GM12873 (cell line): ENCODE results near the gene STX2.

Experiments used
- TF ChIP-seq, protein P1 (sequence below): IDR thresholded peaks from 2 replicates; pipeline ENCODE4 v1.5.1; 2012; ENCODE audit warnings: low read depth, mild to moderate bottlenecking, moderate library complexity, low read length, control low read depth; ENCODE audit not compliant: insufficient read depth; ENCODE audit errors: missing control alignments

STX2 gene

DNA sequence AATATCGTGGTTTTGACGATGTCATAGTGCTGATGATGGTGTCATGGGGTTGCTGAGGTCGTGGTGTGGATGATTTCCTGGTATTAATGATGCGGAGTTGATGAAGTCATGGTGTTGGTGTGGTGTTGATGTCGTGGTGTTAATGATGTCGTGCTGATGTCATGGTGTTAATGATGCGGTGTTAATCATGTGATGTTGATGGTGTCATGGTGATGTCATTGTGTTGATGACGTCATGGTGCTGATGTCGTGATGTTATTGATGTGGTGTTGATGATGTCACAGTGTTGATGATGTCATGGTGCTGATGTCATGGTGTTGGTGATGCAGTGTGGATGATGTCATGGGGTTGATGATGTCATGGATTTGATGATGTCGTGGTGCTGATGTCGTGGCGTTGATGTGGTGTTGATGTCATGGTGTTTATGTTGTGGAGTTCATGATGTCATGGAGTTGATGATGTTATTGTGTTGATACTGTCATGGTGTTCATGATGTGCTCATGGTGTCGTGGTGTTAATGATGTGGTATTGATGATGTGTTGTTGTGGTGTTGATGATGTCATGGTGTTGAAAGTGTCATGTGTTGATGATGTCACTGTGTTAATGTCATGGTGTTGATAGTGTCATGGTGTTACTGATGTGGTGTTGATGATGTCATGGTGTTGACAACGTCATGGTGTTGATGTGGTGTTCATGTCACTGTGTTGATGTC, 74.4 kb downstream of the STX2 start:
- TF ChIP-seq, protein P1, sequence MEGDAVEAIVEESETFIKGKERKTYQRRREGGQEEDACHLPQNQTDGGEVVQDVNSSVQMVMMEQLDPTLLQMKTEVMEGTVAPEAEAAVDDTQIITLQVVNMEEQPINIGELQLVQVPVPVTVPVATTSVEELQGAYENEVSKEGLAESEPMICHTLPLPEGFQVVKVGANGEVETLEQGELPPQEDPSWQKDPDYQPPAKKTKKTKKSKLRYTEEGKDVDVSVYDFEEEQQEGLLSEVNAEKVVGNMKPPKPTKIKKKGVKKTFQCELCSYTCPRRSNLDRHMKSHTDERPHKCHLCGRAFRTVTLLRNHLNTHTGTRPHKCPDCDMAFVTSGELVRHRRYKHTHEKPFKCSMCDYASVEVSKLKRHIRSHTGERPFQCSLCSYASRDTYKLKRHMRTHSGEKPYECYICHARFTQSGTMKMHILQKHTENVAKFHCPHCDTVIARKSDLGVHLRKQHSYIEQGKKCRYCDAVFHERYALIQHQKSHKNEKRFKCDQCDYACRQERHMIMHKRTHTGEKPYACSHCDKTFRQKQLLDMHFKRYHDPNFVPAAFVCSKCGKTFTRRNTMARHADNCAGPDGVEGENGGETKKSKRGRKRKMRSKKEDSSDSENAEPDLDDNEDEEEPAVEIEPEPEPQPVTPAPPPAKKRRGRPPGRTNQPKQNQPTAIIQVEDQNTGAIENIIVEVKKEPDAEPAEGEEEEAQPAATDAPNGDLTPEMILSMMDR = no peak

DNA sequence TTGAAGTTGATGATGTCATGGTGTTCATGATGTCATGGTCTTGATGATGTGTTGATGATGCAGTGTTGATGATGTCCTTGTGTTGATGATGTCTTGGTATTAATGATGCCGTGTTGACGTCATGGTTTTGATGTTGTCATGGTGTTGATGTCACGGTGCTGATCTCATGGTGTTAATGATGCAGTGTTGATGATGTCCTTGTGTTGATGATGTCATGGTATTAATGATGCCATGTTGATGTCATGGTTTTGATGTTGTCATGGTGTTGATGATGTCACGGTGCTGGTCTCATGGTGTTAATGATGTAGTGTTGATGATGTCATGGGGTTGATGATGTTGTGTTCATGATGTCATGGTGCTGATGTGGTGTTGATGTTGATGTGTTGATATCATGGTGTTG, 75.0 kb downstream of the STX2 start:
- TF ChIP-seq, protein P1 = no peak

GRCh38 chr12:130762319-130762675, 76.8 kb downstream of the STX2 start:
- TF ChIP-seq, protein P1 = no peak

- TF ChIP-seq, protein P1 = peak; percentile 75
Observed at GRCh38 chr12:130761537-130762318, 77.3 kb downstream of the STX2 start.

- TF ChIP-seq, protein P1 = no peak
Observed at GRCh38 chr12:130754234-130754901, 84.7 kb downstream of the STX2 start.

GRCh38 chr12:130752692-130753230, 86.3 kb downstream of the STX2 start:
- TF ChIP-seq, protein P1 = no peak

DNA sequence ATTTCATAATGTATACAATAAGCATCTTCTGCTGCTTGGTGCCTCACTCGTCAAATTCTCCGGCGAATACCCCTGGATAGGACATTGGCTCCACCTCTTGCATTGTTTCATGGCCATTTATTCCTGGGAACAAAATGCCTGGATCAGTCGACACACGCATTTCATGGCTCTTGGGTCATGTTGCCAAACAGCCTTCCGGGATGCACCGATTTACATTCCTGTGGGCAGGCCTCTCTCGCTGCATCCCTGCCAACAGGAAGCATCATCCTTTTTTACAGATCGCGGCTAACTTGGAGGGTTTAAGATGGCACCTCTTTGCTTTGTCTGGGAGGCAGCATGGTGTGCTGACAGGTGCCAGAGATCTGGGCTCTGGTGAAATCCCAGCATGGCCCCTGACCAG, 90.3 kb downstream of the STX2 start:
- TF ChIP-seq, protein P1 = no peak
